NOMO-1 treated with dmso at 0.1 percent for 144 hours (cell line): Measurements from ENCODE around the gene TNN.

ENCODE experiments used
- DNase-seq: peaks from one replicate; lab custom pipeline; 2025; ENCODE audit not compliant: unreplicated experiment; lab: John Stamatoyannopoulos, UW

Gene TNN

GRCh38 chr1:175062858-175063257 lies 4.8 kb upstream of the TNN start:
- DNase-seq: no peak

GRCh38 chr1:175070818-175071217 lies 3.2 kb downstream of the TNN start:
- no peak for DNase-seq

GRCh38 chr1:175071276-175071943 lies 3.8 kb downstream of the TNN start:
- no peak for DNase-seq

- peak; percentile 46 for DNase-seq
These were observed 4.7 kb downstream of the TNN start for GRCh38 chr1:175072099-175072951.

DNA sequence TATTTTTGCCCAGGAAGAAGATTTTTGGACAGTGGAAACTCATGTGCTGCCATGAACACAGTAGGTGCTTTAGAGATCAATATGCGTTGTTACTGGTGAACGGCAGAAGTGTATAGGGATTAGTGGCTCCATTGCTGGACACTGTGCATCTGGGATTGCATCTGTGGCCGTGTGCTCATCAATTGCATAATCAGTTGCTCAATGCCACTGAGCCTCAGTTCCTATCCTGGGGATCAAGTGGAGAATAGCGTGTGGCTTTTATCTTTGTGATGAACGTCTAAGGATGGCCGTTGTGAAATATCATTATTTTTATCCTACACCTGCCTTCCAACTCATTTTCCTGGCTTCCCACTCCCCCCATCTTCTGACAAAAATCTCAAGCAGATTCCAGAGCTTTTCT lies 5.4 kb downstream of the TNN start:
- DNase-seq: peak; percentile 24

- DNase-seq: no peak
These were observed 6.0 kb downstream of the TNN start for GRCh38 chr1:175073633-175074032.

- DNase-seq: no peak
These were observed 8.2 kb downstream of the TNN start for GRCh38 chr1:175075572-175076568.

DNA sequence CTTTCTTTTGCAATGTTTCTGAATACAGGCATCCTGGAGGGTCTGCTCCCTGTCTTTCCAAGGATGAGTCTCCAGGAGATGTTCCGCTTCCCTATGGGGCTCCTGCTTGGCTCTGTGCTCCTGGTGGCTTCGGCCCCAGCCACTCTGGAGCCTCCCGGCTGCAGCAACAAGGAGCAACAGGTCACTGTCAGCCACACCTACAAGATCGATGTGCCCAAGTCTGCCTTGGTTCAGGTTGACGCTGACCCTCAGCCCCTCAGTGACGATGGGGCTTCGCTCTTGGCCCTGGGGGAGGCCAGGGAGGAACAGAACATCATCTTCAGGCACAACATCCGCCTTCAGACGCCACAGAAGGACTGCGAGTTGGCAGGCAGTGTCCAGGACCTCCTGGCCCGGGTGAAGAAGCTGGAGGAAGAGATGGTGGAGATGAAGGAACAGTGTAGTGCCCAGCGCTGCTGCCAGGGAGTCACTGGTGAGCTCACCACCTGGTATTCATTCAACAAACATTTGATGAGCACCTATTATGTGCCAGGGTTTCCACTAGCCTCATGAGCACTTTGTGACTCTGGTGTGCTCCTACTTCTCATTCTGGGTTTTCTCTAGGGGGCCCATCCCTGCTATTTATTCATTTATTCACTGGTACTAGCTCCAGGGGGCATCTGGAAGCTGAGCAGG lies 9.9 kb downstream of the TNN start:
- DNase-seq: no peak

- no peak for DNase-seq
These were observed 11.0 kb downstream of the TNN start for GRCh38 chr1:175078629-175079028.

GRCh38 chr1:175079338-175079737 lies 11.7 kb downstream of the TNN start:
- DNase-seq: no peak

- DNase-seq: no peak
These were observed 12.4 kb downstream of the TNN start for GRCh38 chr1:175080030-175080429.

DNA sequence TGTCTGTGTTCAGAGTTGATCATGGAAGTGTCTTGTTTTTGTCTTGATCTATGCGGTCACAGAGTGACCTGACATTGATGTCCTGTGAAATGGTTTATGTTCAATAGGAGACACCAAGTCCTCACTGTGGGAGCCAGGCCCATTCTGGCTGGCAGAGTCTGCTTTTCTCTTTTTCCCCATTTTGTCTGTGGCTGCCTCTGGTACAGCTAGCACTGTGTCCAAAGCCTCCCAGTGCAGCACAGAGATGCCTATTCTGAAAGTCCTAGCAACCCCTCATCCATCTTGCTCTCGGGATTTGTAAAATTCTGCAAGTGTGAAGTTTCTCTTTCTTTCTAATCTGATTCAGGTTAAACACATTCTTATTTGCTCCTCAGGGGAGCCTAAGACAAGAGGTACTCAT lies 14.3 kb downstream of the TNN start:
- DNase-seq: no peak

- no peak for DNase-seq
These were observed 20.9 kb downstream of the TNN start for GRCh38 chr1:175088525-175088951.

DNA sequence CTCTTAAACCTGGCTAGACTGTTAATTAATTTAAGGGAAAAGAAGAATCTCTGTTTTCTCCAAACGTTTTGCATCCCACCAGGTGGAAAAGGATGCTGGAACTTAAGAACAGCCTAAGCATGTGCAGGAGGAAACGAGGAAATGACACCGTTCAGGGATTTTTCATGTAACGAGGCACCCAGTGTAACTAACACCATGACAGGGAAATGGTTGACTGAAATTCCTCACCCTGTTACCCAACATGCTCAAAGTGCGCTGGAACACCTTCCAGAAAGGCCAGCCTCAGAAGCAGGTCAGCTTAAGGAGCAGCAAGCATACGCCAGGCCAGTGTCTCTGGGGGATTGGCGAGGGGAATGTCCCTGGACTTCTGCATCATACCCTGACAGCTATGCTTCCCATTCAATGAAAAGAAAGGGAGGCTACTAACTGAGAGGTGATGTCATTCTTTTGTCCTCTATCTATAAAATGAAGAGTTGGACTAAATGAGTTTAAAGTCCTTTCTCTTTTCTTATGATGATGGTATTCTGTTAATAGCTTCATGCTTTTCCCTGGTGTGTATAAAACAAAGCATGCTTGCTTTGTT lies 21.6 kb downstream of the TNN start:
- no peak for DNase-seq

DNA sequence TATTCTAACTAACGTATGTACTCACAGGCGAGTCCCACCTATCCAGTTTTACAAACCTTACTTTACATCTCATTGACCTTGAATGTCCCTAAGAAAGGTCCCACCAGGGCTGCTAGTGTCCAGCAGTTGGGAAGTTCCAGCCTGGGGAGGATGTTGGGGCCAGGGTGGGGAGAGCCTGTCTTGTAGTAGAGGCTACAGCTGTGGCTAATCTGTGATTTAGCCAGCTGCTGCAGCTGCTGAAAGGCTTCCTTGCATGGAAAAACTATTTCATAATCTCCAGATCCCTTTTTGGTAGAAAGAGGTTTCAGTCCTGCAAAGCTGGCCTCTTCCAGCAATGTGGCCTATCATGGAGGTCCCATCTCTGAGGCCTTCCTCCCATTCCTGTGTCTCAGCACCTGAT lies 23.1 kb downstream of the TNN start:
- no peak for DNase-seq

DNA sequence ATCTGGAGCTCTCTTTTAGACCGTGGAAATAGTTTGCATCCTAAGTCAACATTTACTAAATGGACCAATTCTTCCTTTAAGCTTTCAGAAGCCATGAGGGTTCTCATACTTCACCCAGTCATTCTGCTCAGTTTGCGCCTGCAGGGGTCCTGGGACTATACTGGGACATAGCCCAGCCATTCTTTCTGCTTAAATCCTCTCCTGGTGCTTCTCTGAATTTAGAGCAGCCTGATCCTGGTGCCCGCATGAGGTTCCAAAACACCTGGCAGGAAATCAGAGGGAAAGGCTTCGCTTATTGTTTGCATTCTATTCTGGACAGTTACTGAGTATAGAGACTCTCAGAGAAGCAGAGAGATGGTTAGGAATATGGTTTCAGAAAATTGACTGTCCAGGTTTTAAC lies 27.0 kb downstream of the TNN start:
- DNase-seq: no peak

GRCh38 chr1:175095069-175095468 lies 27.4 kb downstream of the TNN start:
- no peak for DNase-seq

- no peak for DNase-seq
These were observed 28.5 kb downstream of the TNN start for GRCh38 chr1:175095978-175096607.

DNA sequence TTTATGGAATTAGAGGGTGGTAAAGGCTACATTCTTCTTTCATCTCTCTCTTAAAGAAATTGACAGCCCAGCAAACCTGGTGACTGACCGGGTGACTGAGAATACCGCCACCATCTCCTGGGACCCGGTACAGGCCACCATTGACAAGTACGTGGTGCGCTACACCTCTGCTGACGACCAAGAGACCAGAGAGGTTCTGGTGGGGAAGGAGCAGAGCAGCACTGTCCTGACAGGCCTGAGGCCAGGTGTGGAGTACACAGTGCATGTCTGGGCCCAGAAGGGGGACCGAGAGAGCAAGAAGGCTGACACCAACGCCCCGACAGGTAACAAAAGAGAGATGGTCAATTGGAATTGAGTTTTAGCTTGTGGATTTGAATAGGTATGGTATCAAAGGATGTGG lies 29.7 kb downstream of the TNN start:
- no peak for DNase-seq

GRCh38 chr1:175099916-175100315 lies 32.3 kb downstream of the TNN start:
- DNase-seq: no peak
